GM10847 (cell line): ENCODE data around the gene ARL8A.

ENCODE experiments used
- POLR2A ChIP-seq: IDR thresholded peaks from 2 replicates; pipeline ENCODE4 v1.6.1; 2011; ENCODE audit not compliant: insufficient read length; ENCODE audit errors: extremely low read depth

Gene ARL8A

DNA sequence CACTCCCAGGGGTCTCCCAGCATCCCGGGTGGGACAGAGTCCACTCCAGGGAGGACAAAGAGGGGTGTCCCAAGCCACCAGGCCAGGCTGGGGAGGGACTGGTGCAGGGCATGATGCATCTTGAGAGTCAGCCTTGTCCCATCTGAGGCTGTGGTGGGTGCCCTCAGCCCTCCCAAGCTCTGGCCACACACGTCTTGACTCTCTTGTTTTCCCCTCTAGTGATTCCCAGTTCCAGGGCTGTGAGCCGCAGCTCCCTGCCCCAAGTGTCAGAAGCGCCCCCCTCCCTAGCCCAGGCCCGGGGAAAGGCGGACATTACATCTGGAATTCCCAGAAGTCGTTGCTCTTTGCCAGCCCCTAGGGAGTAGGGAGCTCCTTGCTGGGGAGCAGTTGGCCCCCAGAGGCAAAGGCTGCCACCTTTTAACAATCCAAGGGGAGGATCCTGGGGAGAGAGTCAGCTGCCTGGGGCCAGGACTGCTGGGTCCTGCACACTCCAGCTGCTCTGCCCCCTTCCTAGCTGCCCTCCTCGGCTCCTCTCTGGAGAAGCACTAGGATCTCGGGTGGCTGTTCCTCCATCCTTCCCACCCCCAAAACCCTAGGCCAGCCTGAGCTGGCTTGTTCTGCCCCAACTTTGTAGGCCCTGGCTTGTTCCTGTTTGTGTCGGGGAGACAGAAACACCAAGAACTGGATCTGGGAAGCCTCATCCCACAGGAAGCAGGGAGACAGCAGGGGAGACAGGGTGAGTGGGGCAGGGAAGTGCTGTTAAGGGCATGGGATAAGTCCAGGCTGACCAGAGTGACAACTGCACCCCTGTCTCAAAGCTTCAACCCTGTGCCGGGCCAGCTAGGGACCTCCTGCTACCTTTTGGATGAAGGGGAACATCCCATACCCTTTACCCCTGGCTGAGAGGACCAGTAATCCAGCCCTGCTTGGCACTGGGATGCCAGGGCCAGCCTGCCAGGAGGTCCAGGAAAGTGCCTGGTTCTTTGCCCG lies 19.0 kb upstream of the ARL8A start:
- TF ChIP-seq POLR2A = no peak

DNA sequence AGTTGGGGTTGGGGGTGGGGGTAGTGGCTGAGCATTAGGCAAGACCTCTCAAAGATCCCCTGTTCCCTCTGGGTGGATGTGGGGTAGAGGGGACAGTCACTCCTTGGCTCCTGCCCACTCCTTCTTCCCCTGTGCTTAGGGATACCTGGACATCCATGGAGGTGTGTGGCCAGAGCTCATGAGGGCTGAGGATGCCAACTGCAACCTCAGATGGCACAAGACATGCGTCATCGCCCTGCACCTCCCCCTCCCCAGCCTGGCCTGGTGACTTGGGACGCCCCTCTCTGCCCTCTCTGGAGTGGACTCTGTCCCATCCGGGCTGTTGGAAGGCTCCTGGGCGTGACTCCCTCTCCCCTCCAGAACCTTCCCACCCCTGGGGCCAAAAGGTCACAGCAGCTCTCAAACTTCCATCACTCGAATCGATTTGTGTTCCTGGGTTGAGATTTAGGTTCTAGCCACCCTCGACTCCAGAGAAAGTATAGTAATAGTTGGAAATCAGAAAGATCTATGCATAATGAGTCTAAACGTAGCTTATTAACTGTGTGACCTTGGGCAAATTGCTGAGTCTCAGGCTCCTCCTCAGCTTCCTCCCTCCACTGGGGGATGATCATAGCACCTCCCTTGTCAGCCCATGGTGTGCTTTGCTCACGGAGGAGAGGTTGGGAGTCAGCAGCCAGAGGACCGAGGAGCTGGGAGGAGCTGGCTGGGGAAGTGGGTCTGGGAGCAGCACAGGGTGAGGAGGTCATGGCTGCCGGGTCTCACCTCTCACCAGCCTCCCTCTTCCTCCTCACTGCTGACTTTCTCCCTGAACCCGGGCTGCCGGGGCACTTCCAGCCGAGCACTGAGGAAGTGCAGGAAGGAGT lies 18.1 kb upstream of the ARL8A start:
- no peak for TF ChIP-seq POLR2A

DNA sequence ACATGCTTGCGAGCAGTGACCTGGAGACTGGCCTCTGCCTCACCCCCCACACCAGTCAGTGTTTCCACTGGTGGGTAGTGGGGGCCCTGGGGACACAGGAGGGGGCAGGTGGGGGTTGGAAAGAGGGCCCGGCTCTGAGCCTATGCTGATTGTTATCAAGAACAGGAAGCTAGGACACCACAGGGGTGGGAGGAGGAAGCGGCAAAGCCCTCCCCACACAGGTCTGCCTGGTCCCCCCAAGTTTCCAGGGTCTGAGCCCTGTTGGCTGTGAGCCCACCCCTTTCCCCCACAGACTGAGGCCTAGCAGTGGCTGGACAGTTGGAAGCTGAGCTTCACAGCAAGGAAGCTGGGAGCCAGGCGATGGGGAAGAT lies 17.5 kb upstream of the ARL8A start:
- TF ChIP-seq POLR2A = no peak

DNA sequence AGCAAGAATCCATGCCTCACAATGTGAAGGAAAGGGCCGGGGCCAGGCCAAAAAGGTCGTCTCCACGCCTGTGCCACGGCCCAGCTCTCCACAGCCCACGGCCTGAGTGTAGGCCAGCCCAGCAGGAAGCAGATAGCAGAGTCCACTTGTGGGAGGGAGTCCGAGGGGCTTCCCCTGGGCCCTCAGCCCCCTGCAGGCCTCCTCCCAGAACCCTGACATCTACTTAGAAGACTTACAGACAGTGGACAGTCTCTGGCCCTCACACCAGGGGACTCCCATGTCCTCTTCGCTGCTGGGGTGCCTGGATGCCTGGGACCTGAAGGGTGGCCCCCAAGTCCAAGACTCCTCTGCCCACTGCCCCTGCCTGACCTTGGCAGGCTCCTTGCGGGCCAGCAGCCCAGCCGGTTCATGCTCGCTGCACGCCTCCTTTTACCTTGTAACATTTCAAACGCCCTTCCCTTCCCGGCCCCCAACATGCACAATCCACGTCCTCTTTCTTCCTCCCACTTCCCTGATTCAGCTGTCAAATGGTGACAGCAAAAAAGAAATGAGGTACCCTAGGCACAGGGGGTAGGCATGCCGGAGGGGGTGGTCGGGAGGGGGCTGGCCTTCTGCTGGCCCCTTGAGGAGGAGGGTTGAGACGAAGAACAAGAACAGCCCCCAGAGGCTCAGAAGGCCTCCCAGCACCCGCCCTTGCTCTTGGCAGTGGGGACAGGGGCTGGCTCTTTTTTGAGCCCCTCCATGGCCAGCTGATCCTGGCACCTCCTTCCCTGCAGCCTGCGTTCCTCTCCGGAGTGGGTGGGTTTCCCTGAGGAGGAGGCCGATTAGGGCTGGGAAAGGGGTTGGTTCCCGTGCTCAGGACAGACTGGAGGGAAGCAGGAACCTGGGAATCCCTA lies 16.9 kb upstream of the ARL8A start:
- TF ChIP-seq POLR2A = no peak

DNA sequence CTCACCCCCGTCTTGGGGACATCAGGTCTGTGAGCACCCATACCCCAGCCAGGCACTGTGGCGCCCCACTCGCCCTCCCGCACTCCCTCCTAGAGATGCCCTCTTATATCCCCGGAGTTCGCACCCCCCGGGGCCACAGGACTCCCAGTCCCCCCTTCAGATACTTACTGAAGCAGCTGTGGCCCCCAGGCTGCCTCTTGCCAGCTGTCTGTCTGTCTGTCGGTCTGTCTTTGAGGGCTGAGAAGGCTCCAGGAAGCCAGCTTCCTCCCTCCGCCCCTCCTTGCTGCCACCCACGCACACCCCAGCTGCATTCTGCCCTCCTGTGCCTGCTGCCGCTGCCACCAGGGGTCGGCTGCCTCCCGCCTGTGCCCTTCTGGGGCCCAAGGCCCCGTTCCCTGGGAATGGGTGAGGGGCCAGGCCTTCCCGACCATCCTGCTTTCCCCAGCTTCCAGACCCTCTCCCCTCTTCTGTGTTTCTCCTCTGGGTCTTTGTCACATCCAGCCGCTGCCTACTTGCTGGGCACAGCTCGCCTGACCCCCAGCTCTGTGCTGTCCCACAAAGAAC lies 15.9 kb upstream of the ARL8A start, which contains the start of gene PTPN7:
PTPN7 (minus strand) TSS at position 226 of the 564 bp plus-strand sequence. CDS start 1,200 bp downstream, outside the sequence.
- peak; percentile 53 for TF ChIP-seq POLR2A

DNA sequence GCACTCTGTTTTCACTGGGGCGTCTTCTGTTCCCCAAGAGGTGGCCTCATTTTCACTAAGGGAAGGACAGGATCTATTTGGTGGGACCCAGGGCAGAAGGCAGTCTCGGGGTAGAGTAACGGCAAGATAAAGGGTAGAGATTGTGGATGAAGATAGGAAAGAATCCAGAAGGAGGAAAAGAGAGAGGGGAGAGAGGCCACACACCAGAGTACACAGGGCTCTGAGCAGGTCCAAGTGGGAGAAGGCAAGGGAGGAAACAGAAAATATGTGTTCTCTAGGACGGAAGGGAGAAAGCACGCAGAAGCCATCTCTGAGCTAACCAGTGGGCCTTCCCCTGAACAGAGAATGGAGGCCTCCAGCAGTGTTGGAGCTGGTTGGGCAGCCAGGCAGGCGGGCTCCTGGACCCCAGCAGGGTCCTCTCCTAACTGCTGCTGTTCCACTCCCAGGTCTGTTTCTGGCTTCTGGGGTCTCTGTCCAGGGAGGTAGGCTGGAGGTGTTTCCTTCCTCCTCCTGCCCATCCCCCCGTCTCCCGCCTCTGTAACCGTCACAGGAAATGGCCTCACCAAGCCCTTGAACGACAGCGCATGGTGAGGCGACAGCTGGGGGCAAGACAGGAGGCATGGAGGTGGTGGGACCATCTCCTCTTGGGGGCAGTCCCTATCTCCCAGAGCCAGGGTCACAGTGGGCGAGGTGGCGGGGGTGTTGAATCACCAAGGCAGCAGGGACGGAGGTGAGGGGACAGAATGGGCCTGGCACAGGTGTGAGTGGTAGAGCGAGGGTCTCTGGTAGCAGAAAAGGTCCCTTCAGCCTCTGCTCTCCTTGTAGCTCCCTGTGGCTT lies 15.2 kb upstream of the ARL8A start:
- TF ChIP-seq POLR2A = peak; percentile 44

DNA sequence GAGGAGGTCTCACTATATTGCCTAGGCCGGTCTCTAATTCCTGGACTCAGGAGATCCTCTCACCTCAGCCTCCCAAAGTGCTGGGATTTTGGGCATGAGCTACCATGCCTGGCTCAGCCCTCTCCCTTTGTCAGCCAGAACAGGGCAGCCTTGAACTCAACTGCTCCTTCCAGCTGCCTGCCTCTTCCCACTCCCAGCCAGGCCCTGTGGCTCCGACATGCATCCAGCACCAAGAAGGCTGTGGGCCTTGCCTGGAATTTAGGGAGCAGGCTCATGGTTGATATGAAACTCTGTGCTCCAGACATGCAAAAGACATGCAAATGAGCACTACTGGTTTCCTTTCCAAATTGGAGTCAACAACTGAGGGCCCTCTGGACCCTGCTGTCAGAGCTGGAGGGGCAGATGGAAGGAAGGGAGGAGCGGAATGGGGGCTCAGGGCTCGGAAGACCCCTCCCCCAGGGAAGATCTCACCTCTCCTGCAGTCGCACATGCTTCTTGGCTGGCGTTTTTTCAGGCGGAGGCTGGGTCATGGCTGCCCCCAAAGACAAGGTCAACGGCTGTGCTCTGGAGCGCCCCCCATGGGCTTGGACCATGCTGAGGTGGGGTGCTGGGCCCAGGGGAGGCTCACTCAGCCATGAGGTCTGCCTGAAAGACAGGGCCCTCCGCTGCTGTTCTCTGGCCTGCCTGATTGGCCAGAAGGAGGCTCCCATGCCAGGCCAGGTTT lies 14.4 kb upstream of the ARL8A start:
- no peak for TF ChIP-seq POLR2A

DNA sequence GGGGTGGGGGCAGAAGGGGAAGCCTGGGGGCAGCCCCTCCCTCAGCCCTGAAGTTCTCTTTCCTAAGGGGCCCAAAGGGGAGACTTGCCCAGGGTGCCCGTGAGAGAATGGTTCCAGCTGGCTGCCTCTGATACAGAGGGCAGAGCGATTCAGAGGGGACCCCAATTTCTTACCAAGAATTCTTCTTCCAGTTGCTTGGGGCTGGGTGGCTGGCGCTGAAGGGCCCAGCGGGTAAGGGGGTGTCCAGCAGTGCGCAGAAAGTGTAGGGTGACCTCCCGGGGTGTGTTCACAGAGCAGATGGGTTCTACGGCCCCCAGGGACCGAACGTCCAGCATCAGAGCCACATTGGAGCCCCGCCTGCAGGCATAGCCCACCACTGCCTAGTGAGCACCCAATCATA lies 13.4 kb upstream of the ARL8A start:
- no peak for TF ChIP-seq POLR2A

DNA sequence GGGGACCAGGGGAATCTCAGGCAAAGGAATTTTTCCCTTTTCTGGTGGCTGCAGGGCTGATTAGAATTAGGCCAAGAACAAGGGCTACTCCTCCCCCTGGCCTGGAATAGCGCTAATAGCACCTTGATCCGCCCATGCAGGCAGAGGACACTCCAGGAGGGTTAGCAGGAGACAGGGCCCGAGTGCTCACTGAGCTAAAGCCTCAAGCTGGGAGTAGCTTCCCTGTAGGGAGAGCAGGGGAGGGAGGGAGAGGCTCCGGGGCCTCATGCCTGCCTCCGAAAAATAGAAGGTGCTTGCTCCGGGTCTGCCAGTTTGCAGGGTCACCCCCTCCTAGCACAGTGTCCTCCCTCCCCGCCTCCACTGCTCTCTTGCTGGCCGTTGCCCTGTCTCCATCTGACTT lies 12.1 kb upstream of the ARL8A start:
- TF ChIP-seq POLR2A = no peak

DNA sequence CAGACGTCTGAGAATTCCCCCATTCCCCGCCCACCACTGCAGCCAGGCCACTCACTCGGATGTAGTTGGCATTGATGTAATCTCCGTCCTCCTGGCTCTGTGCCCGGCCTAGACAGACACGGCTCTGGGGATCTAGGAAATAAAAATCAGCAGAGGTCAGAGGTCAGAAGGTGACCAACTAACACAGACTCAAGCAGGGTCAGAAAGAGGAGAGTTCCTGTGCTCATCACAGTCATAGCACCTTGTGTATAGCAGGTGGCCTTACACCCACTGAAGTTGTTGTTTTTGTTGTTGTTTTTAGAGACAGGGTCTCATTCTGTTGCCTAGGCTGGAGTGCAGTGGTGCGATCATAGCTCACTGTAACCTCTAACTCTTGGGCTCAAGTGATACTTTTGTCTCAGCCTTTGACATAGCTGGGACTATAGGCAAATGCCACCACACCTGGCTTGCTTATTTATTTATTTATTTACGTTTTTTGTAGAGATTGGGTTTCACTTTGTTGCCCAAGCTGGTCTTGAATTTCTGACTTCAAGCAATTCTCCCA lies 11.0 kb upstream of the ARL8A start:
- TF ChIP-seq POLR2A = no peak

DNA sequence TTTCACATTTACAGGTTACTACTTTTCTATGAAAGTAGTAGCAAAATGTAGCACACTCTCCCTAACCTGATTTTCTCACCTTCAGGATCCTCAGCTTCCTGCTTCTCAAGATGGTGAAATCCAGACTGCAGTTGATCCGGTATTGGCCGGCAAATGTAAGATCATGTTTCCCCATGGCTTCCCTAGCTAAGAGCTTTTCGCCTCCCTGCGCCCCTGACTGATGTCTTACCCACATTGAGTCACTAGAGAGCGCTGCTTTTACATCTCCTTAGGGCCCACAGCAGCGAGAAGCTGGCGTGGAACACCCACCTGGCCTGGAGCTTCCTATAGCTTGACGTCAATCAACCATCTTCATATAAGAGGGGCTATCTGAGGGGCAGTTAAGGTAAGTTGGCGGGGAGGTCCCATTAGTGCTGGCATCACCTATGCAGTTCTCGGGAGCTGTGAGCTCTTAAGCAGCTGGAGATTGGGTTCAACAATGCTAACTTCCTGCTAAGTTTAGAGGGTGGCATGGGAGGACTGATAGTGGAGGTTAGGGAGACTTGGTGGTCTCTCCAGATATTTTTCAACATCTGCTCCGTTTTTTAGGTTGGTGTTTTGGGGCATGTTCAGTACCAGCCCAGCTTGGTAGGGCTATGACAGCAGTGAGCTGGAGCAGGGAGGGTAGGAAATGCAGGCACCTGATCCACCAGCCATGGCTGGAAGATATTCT lies 10.4 kb upstream of the ARL8A start:
- TF ChIP-seq POLR2A = no peak

DNA sequence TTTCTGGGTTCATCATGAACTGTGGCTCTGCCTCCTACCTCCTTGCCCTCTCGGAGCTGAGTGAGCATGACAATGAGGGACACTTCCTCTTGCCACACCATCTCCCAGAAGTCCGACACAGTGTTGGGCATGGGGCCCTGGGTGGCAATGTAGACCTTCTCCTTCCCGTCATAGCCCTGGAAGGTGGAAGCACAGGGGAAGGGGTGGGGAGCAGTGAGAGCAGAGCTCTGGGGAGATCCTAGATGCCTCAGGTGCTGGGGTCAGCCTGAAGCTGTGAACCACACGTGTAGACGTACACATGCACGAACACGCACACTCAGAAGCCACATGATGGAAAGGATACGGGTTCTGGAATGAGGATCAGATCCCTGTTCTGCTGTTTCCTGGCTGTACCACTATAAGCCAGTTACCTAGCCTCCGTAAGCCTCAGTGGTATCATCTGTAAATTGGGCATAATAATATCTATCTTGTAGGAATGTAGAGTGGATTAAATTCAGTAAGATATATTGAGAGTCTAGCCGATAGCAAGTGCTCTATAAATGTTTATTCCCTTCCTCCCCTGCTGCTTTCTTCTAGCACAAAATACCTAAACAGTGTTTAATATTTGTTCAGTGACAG lies 9.7 kb upstream of the ARL8A start:
- no peak for TF ChIP-seq POLR2A
